ENCODE measurements around the gene FRMD6. TPM values are rescaled to one million over a fixed set of nuclear protein-coding genes. Genes with fewer than 3 reads are reported as not detected.

The FRMD6 gene
- total RNA-seq, 6 experiments from 2014 or later: 4.2 to 23.7 (median 5.9) TPM

DNA sequence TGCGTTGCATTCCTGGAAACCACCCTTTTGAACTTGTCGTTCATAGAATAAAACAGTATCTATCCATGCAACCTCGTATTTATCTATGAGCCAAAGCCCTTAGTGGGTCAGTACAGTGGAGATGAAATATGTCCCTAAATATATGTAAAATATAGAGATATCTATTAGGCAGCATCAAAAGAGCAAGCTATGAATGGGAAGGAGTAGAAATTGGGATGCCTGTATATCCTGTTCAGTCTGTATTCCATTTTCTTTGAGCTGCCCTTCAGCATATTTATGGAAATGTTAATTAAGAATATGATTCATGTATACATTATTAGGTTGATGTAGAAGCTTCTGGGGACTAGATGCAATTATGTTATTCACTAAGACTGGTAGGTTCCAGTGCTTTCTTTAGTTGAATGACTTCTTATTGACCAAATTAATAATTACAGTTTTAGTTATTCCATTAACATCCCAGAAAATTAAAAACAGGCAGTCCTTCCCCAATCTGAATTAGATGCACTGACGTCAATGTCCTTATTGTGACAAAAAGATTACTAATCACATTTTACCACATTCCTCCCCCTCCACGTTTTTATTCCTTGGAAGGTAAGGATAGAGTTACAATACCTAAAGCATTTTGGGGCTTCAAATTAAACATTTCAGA, 11.9 kb upstream of the FRMD6 start:
- TF ChIP-seq POLR2A (IDR thresholded peaks at IDR 0.05): no peak
- TF ChIP-seq, protein P1, sequence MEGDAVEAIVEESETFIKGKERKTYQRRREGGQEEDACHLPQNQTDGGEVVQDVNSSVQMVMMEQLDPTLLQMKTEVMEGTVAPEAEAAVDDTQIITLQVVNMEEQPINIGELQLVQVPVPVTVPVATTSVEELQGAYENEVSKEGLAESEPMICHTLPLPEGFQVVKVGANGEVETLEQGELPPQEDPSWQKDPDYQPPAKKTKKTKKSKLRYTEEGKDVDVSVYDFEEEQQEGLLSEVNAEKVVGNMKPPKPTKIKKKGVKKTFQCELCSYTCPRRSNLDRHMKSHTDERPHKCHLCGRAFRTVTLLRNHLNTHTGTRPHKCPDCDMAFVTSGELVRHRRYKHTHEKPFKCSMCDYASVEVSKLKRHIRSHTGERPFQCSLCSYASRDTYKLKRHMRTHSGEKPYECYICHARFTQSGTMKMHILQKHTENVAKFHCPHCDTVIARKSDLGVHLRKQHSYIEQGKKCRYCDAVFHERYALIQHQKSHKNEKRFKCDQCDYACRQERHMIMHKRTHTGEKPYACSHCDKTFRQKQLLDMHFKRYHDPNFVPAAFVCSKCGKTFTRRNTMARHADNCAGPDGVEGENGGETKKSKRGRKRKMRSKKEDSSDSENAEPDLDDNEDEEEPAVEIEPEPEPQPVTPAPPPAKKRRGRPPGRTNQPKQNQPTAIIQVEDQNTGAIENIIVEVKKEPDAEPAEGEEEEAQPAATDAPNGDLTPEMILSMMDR (IDR thresholded peaks at IDR 0.05): no peak
- WGBS (ENCODE audit: insufficient coverage, low coverage, low lambda C conversion rate, missing lambda C conversion rate): 54% methylated on average over 5 of the region's 5 CpGs
- no peaks in the 10 kb centered on the region for H3K4me1 ChIP-seq
- DNase-seq (no peak), ATAC-seq (no peak)
- H3K4me3 ChIP-seq: no peak overlapping the region
- no peaks in the 10 kb centered on the region for H3K36me3 ChIP-seq
- no peak overlapping the region for H3K27ac ChIP-seq
- no peaks in the 10 kb centered on the region for H3K27me3 ChIP-seq
- H3K9me3 ChIP-seq: no peaks in the 10 kb centered on the region
- intact Hi-C loops (cut with DNase I): no loop called here

DNA sequence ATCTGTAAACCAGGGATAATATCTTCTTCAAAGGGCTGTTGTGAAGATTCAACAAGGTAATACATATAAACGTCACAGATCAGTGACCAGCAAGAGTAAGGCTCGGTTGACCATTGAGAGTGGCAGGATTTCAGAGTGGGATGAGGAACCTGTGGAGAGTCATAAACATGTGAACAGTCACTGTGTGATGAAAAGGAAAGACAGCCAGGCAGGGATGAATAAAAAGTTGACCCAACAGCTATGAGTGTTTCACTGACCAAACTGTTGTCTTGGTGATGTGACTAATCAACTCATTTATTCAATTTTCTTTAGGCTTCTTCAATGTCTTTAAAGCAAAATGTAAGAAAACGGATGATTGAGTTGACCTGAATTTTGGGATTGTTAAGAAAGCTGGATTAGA, 8.6 kb upstream of the FRMD6 start:
- Histone ChIP-seq H3K9me3 (no peaks in the 10 kb centered on the region), H3K27me3 (no peaks in the 10 kb centered on the region), H3K4me3 (no peak overlapping the region), H3K4me1 (no peaks in the 10 kb centered on the region), H3K27ac (no peak overlapping the region), H3K36me3 (no peaks in the 10 kb centered on the region)
- TF ChIP-seq, protein P1 (IDR thresholded peaks at IDR 0.05): no peak
- TF ChIP-seq POLR2A (IDR thresholded peaks at IDR 0.05): no peak
- ATAC-seq (no peak), DNase-seq (no peak)
- intact Hi-C loops (cut with DNase I): no loop called here
- 93% methylated on average over 3 of the region's 3 CpGs for WGBS (ENCODE audit: insufficient coverage, low coverage, low lambda C conversion rate, missing lambda C conversion rate)

DNA sequence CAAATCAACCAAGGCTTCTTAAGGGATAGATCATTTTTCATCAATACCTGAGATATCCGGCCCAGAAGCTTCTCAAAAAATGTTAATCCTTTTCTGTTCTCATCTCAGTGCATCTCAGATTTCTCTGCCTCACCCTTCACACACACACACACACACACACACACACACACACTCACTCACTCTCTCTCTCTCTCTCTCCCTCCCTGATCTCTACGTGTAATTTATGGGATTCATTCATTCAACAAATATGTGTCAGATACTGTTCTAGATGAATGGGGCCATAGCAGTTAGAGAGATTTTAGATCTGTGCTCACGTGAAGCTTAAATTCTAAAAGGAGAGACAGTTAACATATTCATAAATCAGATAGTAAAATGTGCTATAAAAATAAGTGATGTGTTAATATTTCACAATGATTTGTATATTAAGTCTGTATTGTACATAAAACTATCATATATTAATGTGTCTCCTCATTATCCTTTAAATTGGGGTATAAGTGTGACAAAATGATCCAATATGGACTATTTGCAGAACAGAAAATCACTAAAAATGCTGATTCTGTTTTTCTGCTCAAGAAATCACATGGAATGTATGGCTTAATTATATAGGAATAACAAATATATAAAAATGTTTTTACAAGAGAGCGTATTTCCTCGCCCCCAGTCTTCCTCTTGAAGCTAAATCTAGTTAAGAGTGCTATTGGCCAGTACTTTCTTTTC, 7.3 kb upstream of the FRMD6 start:
- Histone ChIP-seq H3K9me3 (no peaks in the 10 kb centered on the region), H3K36me3 (no peaks in the 10 kb centered on the region), H3K27me3 (no peaks in the 10 kb centered on the region), H3K4me3 (no peak overlapping the region), H3K4me1 (no peaks in the 10 kb centered on the region), H3K27ac (no peak overlapping the region)
- TF ChIP-seq POLR2A (IDR thresholded peaks at IDR 0.05): no peak
- WGBS (ENCODE audit: insufficient coverage, low coverage, low lambda C conversion rate, missing lambda C conversion rate): 81% methylated on average over 5 of the region's 5 CpGs
- intact Hi-C loops (cut with DNase I): no loop called here
- no peak for ATAC-seq
- DNase-seq: no peak

DNA sequence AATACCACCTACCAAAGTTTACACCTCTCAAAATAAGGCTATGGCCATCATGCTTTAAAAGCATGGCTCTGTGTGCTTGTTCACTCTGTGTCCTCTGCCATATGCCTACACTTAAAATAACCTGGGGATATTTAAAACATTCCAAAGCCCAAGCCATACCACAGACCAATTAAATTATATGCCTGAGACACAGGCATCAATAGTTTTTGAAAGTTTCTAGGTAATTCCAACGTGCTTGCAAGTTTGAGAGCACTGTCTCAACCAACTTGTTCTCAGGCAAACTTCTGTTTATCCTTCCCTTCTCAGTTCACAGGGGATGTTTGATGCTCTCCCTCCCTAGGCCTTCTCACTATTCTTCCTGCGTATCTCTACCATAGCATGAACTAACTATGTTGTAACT, 3.4 kb upstream of the FRMD6 start:
- intact Hi-C loops (cut with DNase I): no loop called here
- DNase-seq (no peak), ATAC-seq (no peak)
- no peaks in the 10 kb centered on the region for H3K27me3 ChIP-seq
- no peaks in the 10 kb centered on the region for H3K9me3 ChIP-seq
- no peak overlapping the region for H3K4me3 ChIP-seq
- no peaks in the 10 kb centered on the region for H3K36me3 ChIP-seq
- 47% methylated on average over 2 of the region's 2 CpGs for WGBS (ENCODE audit: insufficient coverage, low coverage, low lambda C conversion rate, missing lambda C conversion rate)
- TF ChIP-seq, protein P1 (IDR thresholded peaks at IDR 0.05): no peak
- TF ChIP-seq POLR2A (IDR thresholded peaks at IDR 0.05): no peak
- peaks cover 0 to 5% (median 4%) of the 10 kb centered on the region in 4 donors for H3K4me1 ChIP-seq
- H3K27ac ChIP-seq: no peak overlapping the region

DNA sequence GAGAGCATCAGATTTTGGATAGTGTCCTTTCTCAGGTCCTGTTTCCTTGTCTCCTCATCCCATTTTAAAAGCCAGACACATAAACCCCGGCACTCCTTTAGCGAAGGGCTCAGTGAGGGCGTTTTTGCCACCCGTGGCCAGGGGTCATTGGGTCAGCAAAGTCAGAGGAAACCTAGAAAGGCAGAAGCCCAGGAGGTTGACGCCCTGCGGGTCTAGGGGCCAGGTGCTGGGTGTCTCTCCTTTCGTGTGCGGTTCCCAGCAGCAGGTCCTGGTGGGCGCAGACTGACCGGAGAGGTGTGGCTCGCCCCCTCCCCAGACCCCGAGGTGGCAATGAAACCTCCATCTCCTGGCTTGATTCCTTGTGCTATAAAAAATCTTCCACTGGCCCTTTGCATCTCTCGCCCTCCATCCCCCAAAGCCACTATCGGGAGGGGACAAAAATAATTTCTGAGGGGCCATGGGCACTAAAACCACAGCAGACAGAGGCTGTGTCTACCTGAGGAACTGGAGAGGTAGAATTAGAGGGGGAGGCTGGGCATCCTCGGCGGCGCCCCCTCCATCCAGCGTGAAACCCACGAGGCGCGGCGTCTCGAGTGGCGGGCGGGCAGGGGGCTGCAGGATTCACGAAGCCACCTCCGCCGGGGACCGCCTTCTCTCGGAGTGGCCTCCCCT, 858 bp upstream of the FRMD6 start:
- H3K27me3 ChIP-seq: no peaks in the 10 kb centered on the region
- ATAC-seq (peak in 3 of 4 donors; percentile 4 to 31 (median 9)), DNase-seq (peak in 2 of 3 donors; percentile 37 to 58)
- WGBS (ENCODE audit: insufficient coverage, low coverage, low lambda C conversion rate, missing lambda C conversion rate): 10% methylated on average over 14 of the region's 30 CpGs
- TF ChIP-seq, protein P1 (IDR thresholded peaks at IDR 0.05): no peak
- peak; percentile 83 for TF ChIP-seq POLR2A (IDR thresholded peaks at IDR 0.05)
- peak overlapping the region; percentile 64 to 92 (median 74) for H3K4me3 ChIP-seq
- H3K36me3 ChIP-seq: no peaks in the 10 kb centered on the region
- peak overlapping the region; percentile 88 to 92 (median 91) for H3K27ac ChIP-seq
- H3K4me1 ChIP-seq: peaks cover 0 to 10% (median 4%) of the 10 kb centered on the region in 4 donors
- intact Hi-C loops (cut with DNase I): no loop called here
- H3K9me3 ChIP-seq: no peaks in the 10 kb centered on the region

Data from right lobe of liver (tissue), 6 donors.